Measurements from ENCODE around the gene C11orf68. TPM values are rescaled to one million over a fixed set of nuclear protein-coding genes. Genes with fewer than 3 reads are reported as not detected.

C11orf68 gene
- total and polyA plus RNA-seq, 2 of the 8 experiments (the other 6 are each of a cell fraction or from before 2014, with no cell fraction given), result 24.0 to 51.2 TPM

DNA sequence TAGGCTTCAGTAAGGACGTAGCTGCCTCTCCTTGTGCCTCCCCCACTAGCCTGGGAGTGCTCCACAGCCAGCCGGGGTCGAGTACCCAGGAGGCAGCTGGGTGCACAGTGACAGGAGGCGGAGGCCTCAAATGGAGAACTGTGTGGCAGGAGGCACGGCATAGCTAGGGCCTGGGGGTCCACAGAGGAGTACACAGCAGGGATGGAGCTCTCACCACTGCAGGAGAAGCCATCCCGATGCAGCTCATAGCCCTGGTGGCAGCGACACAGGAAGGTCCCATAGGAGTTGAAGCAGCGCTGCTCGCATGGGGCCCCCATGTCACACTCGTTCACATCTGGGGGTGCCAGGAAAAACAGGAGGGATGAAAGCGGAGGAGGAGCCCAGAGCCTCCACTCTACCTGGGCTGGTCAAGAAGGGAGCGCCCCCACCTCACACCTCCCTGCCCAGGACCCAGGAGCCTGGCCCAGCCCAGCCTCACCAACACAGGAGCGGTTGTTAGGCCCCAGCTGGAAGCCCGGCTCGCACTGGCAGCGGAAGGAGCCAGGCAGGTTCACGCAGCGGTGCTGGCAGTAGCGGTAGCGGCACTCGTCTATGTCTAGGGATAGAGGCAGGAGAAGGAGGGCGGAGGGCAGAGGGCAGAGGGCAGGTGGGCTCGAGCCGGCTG, 49.1 kb downstream of the C11orf68 start:
- Histone ChIP-seq H3K4me2 (ENCODE audit: insufficient read depth in 1 of 2, low read depth in 2 of 2, low read length in 2 of 2) (no peak overlapping the region), H3K4me3 (ENCODE audit: extremely low read depth in 1 of 4, insufficient read depth in 2 of 4, low read depth in 3 of 4, low read length in 4 of 4) (no peak overlapping the region), H3K79me1 (ENCODE audit: low read depth, low read length) (no peaks in the 10 kb centered on the region; the same call in 1 of the 2 replicates), H3K36me3 (ENCODE audit: control insufficient read depth in 2 of 4, insufficient read depth in 4 of 4, low read length in 3 of 4) (peaks cover 0 to 6% (median 4%) of the 10 kb centered on the region in 4 experiments; a peak in 4 of 8 replicates), H3K4ac (replicated peaks; ENCODE audit: insufficient read length, low read depth, low read length) (no peak overlapping the region), H3K27ac (ENCODE audit: low read depth, low read length) (no peak overlapping the region), H3K79me2 (ENCODE audit: control insufficient read depth in 1 of 2, insufficient read depth in 2 of 2, low read length in 2 of 2) (no peaks in the 10 kb centered on the region), H3K14ac (ENCODE audit: insufficient read length) (no peak overlapping the region), H3K4me1 (replicated peaks in 1 of 4; ENCODE audit: control insufficient read depth in 3 of 4, insufficient read depth in 4 of 4, low read length in 3 of 4) (peaks cover 0 to 10% (median 3%) of the 10 kb centered on the region in 4 experiments; a peak in 5 of 7 replicates), H4K20me1 (replicated peaks in 1 of 2; ENCODE audit: control insufficient read depth in 1 of 2, insufficient read depth in 2 of 2, low read length in 2 of 2) (peaks cover 0 to 2% of the 10 kb centered on the region in 2 experiments), H4K5ac (ENCODE audit: insufficient read length, low read depth, low read length) (no peak overlapping the region), H3K23ac (ENCODE audit: insufficient read length) (no peak overlapping the region), H2AFZ (ENCODE audit: low read length) (no peak overlapping the region), H3K56ac (replicated peaks; ENCODE audit: insufficient read length, low read depth, low read length) (no peak overlapping the region), H4K8ac (ENCODE audit: extremely low read depth, insufficient read depth, low read length) (no peak overlapping the region), H3K9me3 (ENCODE audit: insufficient read depth in 2 of 2, low read depth in 1 of 2, low read length in 1 of 2) (no peaks in the 10 kb centered on the region), H2BK5ac (ENCODE audit: low read depth, low read length) (no peak overlapping the region), H3K27me3 (replicated peaks in 1 of 4; ENCODE audit: control insufficient read depth in 3 of 4, extremely low read depth in 1 of 4, insufficient read depth in 3 of 4, low read length in 3 of 4) (peaks cover 0 to 32% (median 15%) of the 10 kb centered on the region in 4 experiments; a peak in 4 of 7 replicates), H3K23me2 (ENCODE audit: low read depth, low read length) (peaks cover 9% of the 10 kb centered on the region; the same call in 1 of the 2 replicates), H4K91ac (replicated peaks; ENCODE audit: insufficient read length, low read length) (no peak overlapping the region), H2BK12ac (ENCODE audit: low read depth, low read length) (no peak overlapping the region), H2BK20ac (ENCODE audit: low read length) (no peak overlapping the region), H2BK15ac (ENCODE audit: low read length) (no peak overlapping the region), H3K9ac (replicated peaks in 1 of 4; ENCODE audit: extremely low read depth in 1 of 4, low read depth in 3 of 4, low read length in 3 of 4) (no peak overlapping the region; a peak in 1 of 7 replicates), H2BK120ac (replicated peaks; ENCODE audit: low read depth, low read length) (no peak overlapping the region), H2AK5ac (ENCODE audit: low read depth, low read length) (no peak overlapping the region), H3K18ac (ENCODE audit: extremely low read depth, low read length) (no peak overlapping the region)
- 93% methylated on average over 24 of the region's 24 CpGs; no CpG with 5 or more reads in 1 of the 2 experiments for WGBS, 2 experiments (ENCODE audit: extremely low coverage in 1 of 2, insufficient coverage in 1 of 2, insufficient read length in 1 of 2, insufficient replicate concordance in 2 of 2, low coverage in 1 of 2, low lambda C conversion rate in 2 of 2, missing lambda C conversion rate in 1 of 2)
- ChIA-PET POLR2A (ENCODE audit: partially characterized antibody) (interaction anchor here (1.4 to 39.7 kb wide), 4 partner anchors 5 to 133 kb away, joined by 4 to 1071 read pairs (median 538); partner anchors contain the start of genes BANF1, CCDC85B, CFL1 and CTSW), CTCF (ENCODE audit: partially characterized antibody) (interaction anchor here (0.7 to 8.9 kb wide), 8 partner anchors 10 to 142 kb away, joined by 3 to 210 read pairs (median 10); partner anchors contain the start of genes CCDC85B, CFL1, CST6 and CTSW)
- no peak for FAIRE-seq
- DNase-seq (ENCODE audit: low read depth in 1 of 2, low spot score in 2 of 2), result no peak
- TF ChIP-seq, protein P1, sequence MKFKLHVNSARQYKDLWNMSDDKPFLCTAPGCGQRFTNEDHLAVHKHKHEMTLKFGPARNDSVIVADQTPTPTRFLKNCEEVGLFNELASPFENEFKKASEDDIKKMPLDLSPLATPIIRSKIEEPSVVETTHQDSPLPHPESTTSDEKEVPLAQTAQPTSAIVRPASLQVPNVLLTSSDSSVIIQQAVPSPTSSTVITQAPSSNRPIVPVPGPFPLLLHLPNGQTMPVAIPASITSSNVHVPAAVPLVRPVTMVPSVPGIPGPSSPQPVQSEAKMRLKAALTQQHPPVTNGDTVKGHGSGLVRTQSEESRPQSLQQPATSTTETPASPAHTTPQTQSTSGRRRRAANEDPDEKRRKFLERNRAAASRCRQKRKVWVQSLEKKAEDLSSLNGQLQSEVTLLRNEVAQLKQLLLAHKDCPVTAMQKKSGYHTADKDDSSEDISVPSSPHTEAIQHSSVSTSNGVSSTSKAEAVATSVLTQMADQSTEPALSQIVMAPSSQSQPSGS (IDR thresholded peaks at IDR 0.05; ENCODE audit: low read length), result no peak
- no peak for TF ChIP-seq YY1 (IDR thresholded peaks at IDR 0.05; ENCODE audit: low read depth, low read length)
- TF ChIP-seq ASH2L (IDR thresholded peaks at IDR 0.05; ENCODE audit: low read length), result no peak
- TF ChIP-seq SIX5 (IDR thresholded peaks at IDR 0.05; ENCODE audit: low read depth, low read length), result no peak
- no peak for TF ChIP-seq JUND (IDR thresholded peaks at IDR 0.05; ENCODE audit: low read length)
- TF ChIP-seq GABPA (IDR thresholded peaks at IDR 0.05; ENCODE audit: borderline replicate concordance, insufficient read depth, low read length), result no peak
- TF ChIP-seq SP1 (IDR thresholded peaks at IDR 0.05; ENCODE audit: low read depth, low read length), result no peak
- TF ChIP-seq POU5F1 (IDR thresholded peaks at IDR 0.05; ENCODE audit: low read depth, low read length), result no peak
- no peak for TF ChIP-seq SIN3A (conservative IDR thresholded peaks at IDR 0.05 in 1 of 2, IDR thresholded peaks at IDR 0.05 in 1 of 2; ENCODE audit: low read depth in 1 of 2, low read length in 2 of 2)
- TF ChIP-seq KDM1A (IDR thresholded peaks at IDR 0.05; ENCODE audit: borderline replicate concordance, low read length), result no peak
